Naive thymus-derived CD8-positive, alpha-beta T cell (primary cell): ENCODE measurements around the gene TFEB. TPM values are rescaled to one million over a fixed set of nuclear protein-coding genes. Genes with fewer than 3 reads are reported as not detected.
A peak's percentile ranks its signal among the peaks of the same experiment; 100 is the strongest.

Source experiments
- ATAC-seq, 2 donors: fragments of 150-1000 bp; cut with Tn5 transposase in 1 of 2; sonication (Bioruptor Pico), chemical (Tn5 transposase) in 1 of 2; 1 replicate in 1 of 2; 2 replicates in 1 of 2; pipeline ENCODE4 v1.10.0; 2021; ENCODE audit warnings: mild to moderate bottlenecking in 2 of 2, moderate library complexity in 2 of 2
- POLR2A ChIA-PET: fragments of 350-600 bp; sonication (Branson Sonifier 250); formaldehyde crosslinking; loops from one replicate; lab custom pipeline; 2021; ENCODE audit warnings: antibody characterized with exemption; lab: Charles Lee
- DNase-seq, 10 donors: peaks; one replicate each; pipeline versions ENCODE4 v3.0.0 to v3.0.0-alpha.2; 2020 to 2022
- H3K27ac Mint-ChIP-seq, 10 donors: one replicate each; pipeline ENCODE4 v1.8.0; 2020 to 2022; ENCODE audit warnings: mild to moderate bottlenecking in 10 of 10, mixed read lengths in 10 of 10, moderate library complexity in 4 of 10, inconsistent platforms in 1 of 10
- H3K27me3 Mint-ChIP-seq, 5 donors: one replicate each; pipeline ENCODE4 v1.8.0; 2021 to 2022; ENCODE audit warnings: mixed read lengths in 5 of 5
- H3K36me3 Mint-ChIP-seq, 3 donors: one replicate each; pipeline ENCODE4 v1.8.0; 2020 to 2022; ENCODE audit warnings: mixed read lengths in 3 of 3, mild to moderate bottlenecking in 2 of 3, inconsistent platforms in 1 of 3
- H3K4me1 Mint-ChIP-seq, 4 donors: one replicate each; pipeline ENCODE4 v1.8.0; 2021 to 2022; ENCODE audit warnings: mixed read lengths in 4 of 4
- H3K4me3 Mint-ChIP-seq, 10 donors: one replicate each; pipeline ENCODE4 v1.8.0; 2020 to 2022; ENCODE audit warnings: mild to moderate bottlenecking in 10 of 10, mixed read lengths in 10 of 10, moderate library complexity in 6 of 10, inconsistent platforms in 1 of 10
- H3K9me3 Mint-ChIP-seq, 9 donors: one replicate each; pipeline ENCODE4 v1.8.0; 2020 to 2022; ENCODE audit warnings: mixed read lengths in 9 of 9, mild to moderate bottlenecking in 3 of 9, inconsistent platforms in 1 of 9, moderate library complexity in 1 of 9
- polyA plus RNA-seq, 3 donors: library from polyadenylated mRNA; unstranded; fragments of 300-500 nt; fragmentation: Illumina TruSeq; gene quantifications; one replicate each; pipeline ENCODE4 v1.2.3, GENCODE V29; 2021
- total RNA-seq, 8 experiments: library from RNA in 2 of 8; stranded (reverse) in 2 of 8; gene quantifications; one replicate each; pipeline ENCODE4 v1.2.3 and lab custom pipeline; 2021 to 2026

The TFEB gene
- total and polyA plus RNA-seq, 5 experiments from 2014 or later: 2.6 to 10.8 (median 9.2) TPM

- POLR2A ChIA-PET: interaction anchor here (0.5 kb wide), 1 partner anchor 380 kb away, joined by 3 read pairs; no protein-coding TSS in a partner anchor
- no peaks in the 10 kb centered on the region for H3K27me3 Mint-ChIP-seq
- DNase-seq: no peak
- no peaks in the 10 kb centered on the region for H3K9me3 Mint-ChIP-seq
- no peak for ATAC-seq
- H3K4me1 Mint-ChIP-seq: peaks cover 6 to 21% (median 12%) of the 10 kb centered on the region in 4 donors
- H3K4me3 Mint-ChIP-seq: no peak overlapping the region
- peaks cover 0 to 16% (median 0%) of the 10 kb centered on the region in 3 donors for H3K36me3 Mint-ChIP-seq
- no peak overlapping the region for H3K27ac Mint-ChIP-seq
These were observed 49.6 kb downstream of the TFEB start for GRCh38 chr6:41685641-41686380.

- H3K27me3 Mint-ChIP-seq: no peaks in the 10 kb centered on the region
- ATAC-seq (no peak), DNase-seq (no peak)
- no peak overlapping the region for H3K27ac Mint-ChIP-seq
- POLR2A ChIA-PET: interaction anchor here (1.3 kb wide), 1 partner anchor 49 kb away, joined by 5 read pairs; no protein-coding TSS in a partner anchor
- H3K9me3 Mint-ChIP-seq: no peaks in the 10 kb centered on the region
- H3K36me3 Mint-ChIP-seq: peaks cover 0 to 10% (median 0%) of the 10 kb centered on the region in 3 donors
- H3K4me1 Mint-ChIP-seq: peaks cover 6 to 21% (median 12%) of the 10 kb centered on the region in 4 donors
- peak overlapping the region in 1 of 10 donors; percentile 82 for H3K4me3 Mint-ChIP-seq
These were observed 50.9 kb downstream of the TFEB start for GRCh38 chr6:41684311-41685180.

DNA sequence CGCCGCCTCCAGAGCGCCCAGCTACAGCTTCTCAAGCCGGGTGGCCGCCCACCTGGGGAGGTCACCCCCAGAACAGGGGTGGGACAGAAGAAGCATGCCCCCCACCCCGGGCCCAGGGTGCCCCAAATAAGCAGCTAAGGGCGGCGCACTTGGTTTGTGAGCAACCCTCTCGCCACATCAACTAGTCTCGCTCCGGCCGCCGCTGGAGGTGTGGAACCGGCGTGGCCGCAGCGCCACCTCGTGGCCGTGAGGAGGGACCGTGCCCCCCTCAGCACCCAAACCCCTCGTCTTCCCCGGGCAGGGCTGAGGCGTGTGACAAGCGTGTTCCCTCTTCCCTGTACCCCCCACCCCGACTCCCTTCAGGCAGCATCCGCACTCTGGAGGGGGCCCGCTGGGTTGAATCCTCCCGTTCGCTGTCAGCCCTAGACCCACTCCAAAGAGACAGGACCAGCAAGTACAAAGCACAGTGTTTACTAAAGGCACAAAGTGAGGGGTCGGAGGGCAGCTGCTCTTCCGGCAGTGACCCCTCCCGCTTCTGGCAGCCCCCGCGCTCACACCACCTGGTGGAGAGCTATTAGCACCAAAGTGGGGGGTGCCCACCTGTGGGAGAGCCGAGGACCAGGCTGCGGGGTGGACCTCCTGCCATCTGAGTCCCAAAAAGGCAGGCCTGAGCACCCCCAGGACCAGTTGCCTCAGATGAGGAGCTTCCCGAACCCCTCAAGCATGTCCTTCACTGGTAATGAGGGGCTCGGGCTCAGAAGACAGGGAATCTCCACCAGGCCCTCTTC, 51.7 kb downstream of the TFEB start:
- DNase-seq: peak; percentile 62 to 84 (median 78)
- Mint-ChIP-seq H3K4me1 (peaks cover 6 to 18% (median 11%) of the 10 kb centered on the region in 4 donors), H3K27ac (peak overlapping the region in 8 of 10 donors; percentile 29 to 90 (median 74)), H3K4me3 (peak overlapping the region; percentile 68 to 86 (median 82)), H3K36me3 (peaks cover 0 to 10% (median 0%) of the 10 kb centered on the region in 3 donors), H3K9me3 (no peaks in the 10 kb centered on the region), H3K27me3 (peaks cover 0 to 2% (median 0%) of the 10 kb centered on the region in 5 donors)
- ATAC-seq: peak; percentile 93 to 95
- POLR2A ChIA-PET: interaction anchor here (0.5 to 1.3 kb wide), 3 partner anchors 50 to 1772 kb away, joined by 4 to 5 read pairs (median 5); partner anchors contain the start of gene DLK2

- peaks cover 6 to 18% (median 11%) of the 10 kb centered on the region in 4 donors for H3K4me1 Mint-ChIP-seq
- peaks cover 0 to 4% (median 0%) of the 10 kb centered on the region in 5 donors for H3K27me3 Mint-ChIP-seq
- peak overlapping the region; percentile 68 to 86 (median 82) for H3K4me3 Mint-ChIP-seq
- ATAC-seq (peak; percentile 6 to 30), DNase-seq (no peak)
- peak overlapping the region in 9 of 10 donors; percentile 29 to 90 (median 73) for H3K27ac Mint-ChIP-seq
- peaks cover 0 to 8% (median 0%) of the 10 kb centered on the region in 3 donors for H3K36me3 Mint-ChIP-seq
- POLR2A ChIA-PET: interaction anchor here (0.5 to 1.3 kb wide), 4 partner anchors 51 to 1772 kb away, joined by 3 to 5 read pairs (median 4); partner anchors contain the start of gene DLK2
- H3K9me3 Mint-ChIP-seq: no peaks in the 10 kb centered on the region
These were observed 52.2 kb downstream of the TFEB start for GRCh38 chr6:41683273-41683522.

- peak overlapping the region; percentile 58 to 86 (median 82) for H3K4me3 Mint-ChIP-seq
- POLR2A ChIA-PET: interaction anchor here (0.6 to 1.3 kb wide), 3 partner anchors 51 to 202 kb away, joined by 3 to 5 read pairs (median 4); no protein-coding TSS in a partner anchor
- DNase-seq (no peak), ATAC-seq (peak in 1 of 2 donors; percentile 9)
- peak overlapping the region in 9 of 10 donors; percentile 29 to 88 (median 73) for H3K27ac Mint-ChIP-seq
- H3K36me3 Mint-ChIP-seq: peaks cover 0 to 6% (median 0%) of the 10 kb centered on the region in 3 donors
- H3K9me3 Mint-ChIP-seq: no peaks in the 10 kb centered on the region
- peaks cover 0 to 4% (median 0%) of the 10 kb centered on the region in 5 donors for H3K27me3 Mint-ChIP-seq
- peaks cover 6 to 18% (median 11%) of the 10 kb centered on the region in 4 donors for H3K4me1 Mint-ChIP-seq
These were observed 52.7 kb downstream of the TFEB start for GRCh38 chr6:41682497-41683272.

- Mint-ChIP-seq H3K9me3 (no peaks in the 10 kb centered on the region), H3K36me3 (peaks cover 0 to 6% (median 0%) of the 10 kb centered on the region in 3 donors), H3K27me3 (peaks cover 0 to 5% (median 1%) of the 10 kb centered on the region in 5 donors), H3K4me1 (peaks cover 6 to 18% (median 11%) of the 10 kb centered on the region in 4 donors), H3K27ac (peak overlapping the region in 2 of 10 donors; percentile 25 to 75), H3K4me3 (peak overlapping the region in 7 of 10 donors; percentile 4 to 82 (median 76))
- DNase-seq: peak; percentile 41 to 84 (median 61)
- POLR2A ChIA-PET: interaction anchor here (1.7 kb wide), 1 partner anchor 79 kb away, joined by 4 read pairs; no protein-coding TSS in a partner anchor
- ATAC-seq: peak; percentile 69 to 71
These were observed 53.3 kb downstream of the TFEB start for GRCh38 chr6:41682056-41682477.

- peaks cover 0 to 20% (median 6%) of the 10 kb centered on the region in 5 donors for H3K27me3 Mint-ChIP-seq
- DNase-seq (no peak), ATAC-seq (no peak)
- peaks cover 0 to 2% (median 0%) of the 10 kb centered on the region in 3 donors for H3K36me3 Mint-ChIP-seq
- H3K9me3 Mint-ChIP-seq: no peaks in the 10 kb centered on the region
- peak overlapping the region in 2 of 10 donors; percentile 8 to 71 for H3K27ac Mint-ChIP-seq
- no peak overlapping the region for H3K4me3 Mint-ChIP-seq
- POLR2A ChIA-PET: interaction anchor here (1.7 kb wide), 1 partner anchor 78 kb away, joined by 4 read pairs; no protein-coding TSS in a partner anchor
- peaks cover 6 to 18% (median 11%) of the 10 kb centered on the region in 4 donors for H3K4me1 Mint-ChIP-seq
These were observed 55.0 kb downstream of the TFEB start for GRCh38 chr6:41680182-41680965.

DNA sequence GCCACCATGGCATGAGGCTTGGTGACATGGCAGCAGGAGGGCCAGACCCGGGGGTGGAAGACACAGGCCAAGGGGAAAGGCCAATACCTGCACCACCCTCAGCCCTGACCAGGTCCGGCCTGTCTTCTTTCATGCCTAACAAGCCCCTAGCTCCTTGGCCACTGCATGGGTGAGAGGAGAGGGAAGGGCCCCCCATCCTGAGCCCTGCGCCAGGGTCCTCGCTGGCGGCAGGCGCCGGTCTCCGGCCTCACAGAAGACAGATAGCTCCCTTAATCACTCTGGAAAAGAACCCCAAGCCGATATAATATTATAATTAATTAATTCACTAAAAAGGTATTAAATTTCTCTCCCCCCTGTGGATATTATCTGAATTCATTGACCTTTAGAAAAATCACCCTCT, 55.7 kb downstream of the TFEB start:
- no peak overlapping the region for H3K27ac Mint-ChIP-seq
- no peaks in the 10 kb centered on the region for H3K36me3 Mint-ChIP-seq
- no peaks in the 10 kb centered on the region for H3K9me3 Mint-ChIP-seq
- peaks cover 6 to 18% (median 11%) of the 10 kb centered on the region in 4 donors for H3K4me1 Mint-ChIP-seq
- H3K4me3 Mint-ChIP-seq: no peak overlapping the region
- no peak for ATAC-seq
- POLR2A ChIA-PET: no interaction called here
- DNase-seq: no peak
- H3K27me3 Mint-ChIP-seq: peaks cover 0 to 22% (median 6%) of the 10 kb centered on the region in 5 donors

DNA sequence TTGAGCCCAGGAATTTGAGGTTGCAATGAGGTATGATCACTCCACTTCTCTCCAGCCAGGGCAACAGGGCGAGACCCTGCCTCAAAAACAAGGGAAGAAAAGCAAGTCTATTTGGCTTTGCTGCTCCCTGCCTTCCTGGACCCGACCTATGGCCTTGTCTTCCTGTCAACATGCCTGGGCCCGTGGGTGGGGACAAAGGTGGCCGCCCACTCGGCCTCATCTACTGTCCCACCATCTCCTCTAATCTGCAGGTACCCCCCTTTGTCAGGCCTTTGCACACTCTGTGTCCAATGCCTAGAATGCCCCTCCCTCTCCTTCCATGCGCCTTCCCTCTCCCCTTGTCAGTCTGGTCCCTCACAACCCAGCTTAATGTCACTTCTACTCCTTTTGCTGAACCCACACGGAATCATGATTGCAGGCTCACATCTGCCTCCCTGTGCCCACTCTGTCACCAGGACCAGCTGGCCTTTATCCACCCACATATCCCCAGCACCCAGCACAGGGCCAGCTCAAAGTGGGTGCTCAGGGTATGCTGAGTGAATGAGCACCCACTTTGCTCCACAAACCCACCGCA, 56.8 kb downstream of the TFEB start:
- Mint-ChIP-seq H3K27ac (no peak overlapping the region), H3K4me1 (peaks cover 4 to 15% (median 7%) of the 10 kb centered on the region in 4 donors), H3K9me3 (no peaks in the 10 kb centered on the region), H3K36me3 (no peaks in the 10 kb centered on the region), H3K4me3 (peak overlapping the region in 1 of 10 donors; percentile 5), H3K27me3 (peaks cover 0 to 33% (median 14%) of the 10 kb centered on the region in 5 donors)
- DNase-seq: no peak
- POLR2A ChIA-PET: no interaction called here
- no peak for ATAC-seq
